Measurements from ENCODE around the gene CPNE5. TPM values are rescaled to one million over a fixed set of nuclear protein-coding genes. Genes with fewer than 3 reads are reported as not detected.

The CPNE5 gene
- total and polyA plus RNA-seq, 2 donors, result 0.57 to 3.4 TPM

- H3K27me3 ChIP-seq (ENCODE audit: control insufficient read depth in 2 of 2, insufficient read depth in 1 of 2, low read length in 1 of 2), result no peaks in the 10 kb centered on the region
- H3K4me3 ChIP-seq (ENCODE audit: low read length in 2 of 2), result no peak overlapping the region
- 97% methylated on average over 12 of the region's 12 CpGs for WGBS
- H3K27ac ChIP-seq (ENCODE audit: low read depth in 1 of 2, low read length in 1 of 2), result no peak overlapping the region
- no peaks in the 10 kb centered on the region for H3K9me3 ChIP-seq (ENCODE audit: control insufficient read depth in 2 of 2, insufficient read depth in 1 of 2, low read length in 1 of 2)
- H3K36me3 ChIP-seq (ENCODE audit: control insufficient read depth in 2 of 2, insufficient read depth in 2 of 2, low read length in 1 of 2), result no peaks in the 10 kb centered on the region
- peaks cover 0 to 17% of the 10 kb centered on the region in 2 donors for H3K4me1 ChIP-seq (ENCODE audit: control insufficient read depth in 2 of 2, insufficient read depth in 2 of 2, low read length in 2 of 2)
- no peak for DNase-seq (ENCODE audit: low read depth in 6 of 9, low spot score in 9 of 9)
These were observed 15.7 kb downstream of the CPNE5 start for GRCh38 chr6:36823421-36824096.

- DNase-seq (ENCODE audit: low read depth in 6 of 9, low spot score in 9 of 9), result no peak
- WGBS, result 96% methylated on average over 19 of the region's 19 CpGs
These were observed 16.6 kb downstream of the CPNE5 start for GRCh38 chr6:36822506-36823269.

GRCh38 chr6:36821581-36822335 lies 17.5 kb downstream of the CPNE5 start:
- Histone ChIP-seq H3K36me3 (ENCODE audit: control insufficient read depth in 2 of 2, insufficient read depth in 2 of 2, low read length in 1 of 2) (no peaks in the 10 kb centered on the region), H3K27ac (ENCODE audit: low read depth in 1 of 2, low read length in 1 of 2) (no peak overlapping the region), H3K4me1 (ENCODE audit: control insufficient read depth in 2 of 2, insufficient read depth in 2 of 2, low read length in 2 of 2) (peaks cover 0 to 4% of the 10 kb centered on the region in 2 donors), H3K4me3 (ENCODE audit: low read length in 2 of 2) (no peak overlapping the region), H3K27me3 (ENCODE audit: control insufficient read depth in 2 of 2, insufficient read depth in 1 of 2, low read length in 1 of 2) (no peaks in the 10 kb centered on the region), H3K9me3 (ENCODE audit: control insufficient read depth in 2 of 2, insufficient read depth in 1 of 2, low read length in 1 of 2) (no peaks in the 10 kb centered on the region)
- no peak for DNase-seq (ENCODE audit: low read depth in 6 of 9, low spot score in 9 of 9)
- WGBS, result 87% methylated on average over 14 of the region's 14 CpGs

More at GRCh38 chr6:36822506-36823269, 16.6 kb downstream of the CPNE5 start:
- Histone ChIP-seq H3K27ac (ENCODE audit: low read depth in 1 of 2, low read length in 1 of 2) (no peak overlapping the region), H3K4me3 (ENCODE audit: low read length in 2 of 2) (no peak overlapping the region), H3K4me1 (ENCODE audit: control insufficient read depth in 2 of 2, insufficient read depth in 2 of 2, low read length in 2 of 2) (peaks cover 0 to 10% of the 10 kb centered on the region in 2 donors), H3K36me3 (ENCODE audit: control insufficient read depth in 2 of 2, insufficient read depth in 2 of 2, low read length in 1 of 2) (no peaks in the 10 kb centered on the region), H3K9me3 (ENCODE audit: control insufficient read depth in 2 of 2, insufficient read depth in 1 of 2, low read length in 1 of 2) (no peaks in the 10 kb centered on the region), H3K27me3 (ENCODE audit: control insufficient read depth in 2 of 2, insufficient read depth in 1 of 2, low read length in 1 of 2) (no peaks in the 10 kb centered on the region)

- no peaks in the 10 kb centered on the region for H3K27me3 ChIP-seq (ENCODE audit: control insufficient read depth in 2 of 2, insufficient read depth in 1 of 2, low read length in 1 of 2)
- no peak overlapping the region for H3K27ac ChIP-seq (ENCODE audit: low read depth in 1 of 2, low read length in 1 of 2)
- no peaks in the 10 kb centered on the region for H3K9me3 ChIP-seq (ENCODE audit: control insufficient read depth in 2 of 2, insufficient read depth in 1 of 2, low read length in 1 of 2)
- WGBS, result 94% methylated on average over 12 of the region's 12 CpGs
- no peak overlapping the region for H3K4me3 ChIP-seq (ENCODE audit: low read length in 2 of 2)
- peaks cover 0 to 4% of the 10 kb centered on the region in 2 donors for H3K4me1 ChIP-seq (ENCODE audit: control insufficient read depth in 2 of 2, insufficient read depth in 2 of 2, low read length in 2 of 2)
- no peak for DNase-seq (ENCODE audit: low read depth in 6 of 9, low spot score in 9 of 9)
- H3K36me3 ChIP-seq (ENCODE audit: control insufficient read depth in 2 of 2, insufficient read depth in 2 of 2, low read length in 1 of 2), result no peaks in the 10 kb centered on the region
These were observed 18.3 kb downstream of the CPNE5 start for GRCh38 chr6:36820700-36821580.

- WGBS, result 95% methylated on average over 4 of the region's 4 CpGs
- H3K27me3 ChIP-seq (ENCODE audit: control insufficient read depth in 2 of 2, insufficient read depth in 1 of 2, low read length in 1 of 2), result no peaks in the 10 kb centered on the region
- peaks cover 0 to 4% of the 10 kb centered on the region in 2 donors for H3K4me1 ChIP-seq (ENCODE audit: control insufficient read depth in 2 of 2, insufficient read depth in 2 of 2, low read length in 2 of 2)
- H3K27ac ChIP-seq (ENCODE audit: low read depth in 1 of 2, low read length in 1 of 2), result no peak overlapping the region
- no peaks in the 10 kb centered on the region for H3K36me3 ChIP-seq (ENCODE audit: control insufficient read depth in 2 of 2, insufficient read depth in 2 of 2, low read length in 1 of 2)
- DNase-seq (ENCODE audit: low read depth in 6 of 9, low spot score in 9 of 9), result no peak
- H3K9me3 ChIP-seq (ENCODE audit: control insufficient read depth in 2 of 2, insufficient read depth in 1 of 2, low read length in 1 of 2), result no peaks in the 10 kb centered on the region
- H3K4me3 ChIP-seq (ENCODE audit: low read length in 2 of 2), result no peak overlapping the region
These were observed 20.5 kb downstream of the CPNE5 start for GRCh38 chr6:36818756-36819155.

GRCh38 chr6:36817847-36818246 lies 21.4 kb downstream of the CPNE5 start:
- WGBS, result 95% methylated on average over 3 of the region's 3 CpGs
- H3K4me3 ChIP-seq (ENCODE audit: low read length in 2 of 2), result no peak overlapping the region
- no peak for DNase-seq (ENCODE audit: low read depth in 6 of 9, low spot score in 9 of 9)
- no peaks in the 10 kb centered on the region for H3K9me3 ChIP-seq (ENCODE audit: control insufficient read depth in 2 of 2, insufficient read depth in 1 of 2, low read length in 1 of 2)
- H3K27me3 ChIP-seq (ENCODE audit: control insufficient read depth in 2 of 2, insufficient read depth in 1 of 2, low read length in 1 of 2), result no peaks in the 10 kb centered on the region
- no peak overlapping the region for H3K27ac ChIP-seq (ENCODE audit: low read depth in 1 of 2, low read length in 1 of 2)
- H3K36me3 ChIP-seq (ENCODE audit: control insufficient read depth in 2 of 2, insufficient read depth in 2 of 2, low read length in 1 of 2), result no peaks in the 10 kb centered on the region
- H3K4me1 ChIP-seq (ENCODE audit: control insufficient read depth in 2 of 2, insufficient read depth in 2 of 2, low read length in 2 of 2), result peaks cover 0 to 4% of the 10 kb centered on the region in 2 donors

GRCh38 chr6:36817176-36817817 lies 21.9 kb downstream of the CPNE5 start:
- Histone ChIP-seq H3K4me3 (ENCODE audit: low read length in 2 of 2) (no peak overlapping the region), H3K36me3 (ENCODE audit: control insufficient read depth in 2 of 2, insufficient read depth in 2 of 2, low read length in 1 of 2) (no peaks in the 10 kb centered on the region), H3K9me3 (ENCODE audit: control insufficient read depth in 2 of 2, insufficient read depth in 1 of 2, low read length in 1 of 2) (no peaks in the 10 kb centered on the region), H3K27me3 (ENCODE audit: control insufficient read depth in 2 of 2, insufficient read depth in 1 of 2, low read length in 1 of 2) (no peaks in the 10 kb centered on the region), H3K4me1 (ENCODE audit: control insufficient read depth in 2 of 2, insufficient read depth in 2 of 2, low read length in 2 of 2) (peaks cover 0 to 4% of the 10 kb centered on the region in 2 donors), H3K27ac (ENCODE audit: low read depth in 1 of 2, low read length in 1 of 2) (no peak overlapping the region)
- WGBS, result 95% methylated on average over 9 of the region's 9 CpGs
- no peak for DNase-seq (ENCODE audit: low read depth in 6 of 9, low spot score in 9 of 9)

- Histone ChIP-seq H3K4me1 (ENCODE audit: control insufficient read depth in 2 of 2, insufficient read depth in 2 of 2, low read length in 2 of 2) (no peaks in the 10 kb centered on the region), H3K36me3 (ENCODE audit: control insufficient read depth in 2 of 2, insufficient read depth in 2 of 2, low read length in 1 of 2) (no peaks in the 10 kb centered on the region), H3K27ac (ENCODE audit: low read depth in 1 of 2, low read length in 1 of 2) (no peak overlapping the region), H3K27me3 (ENCODE audit: control insufficient read depth in 2 of 2, insufficient read depth in 1 of 2, low read length in 1 of 2) (no peaks in the 10 kb centered on the region), H3K9me3 (ENCODE audit: control insufficient read depth in 2 of 2, insufficient read depth in 1 of 2, low read length in 1 of 2) (no peaks in the 10 kb centered on the region), H3K4me3 (ENCODE audit: low read length in 2 of 2) (no peak overlapping the region)
- 94% methylated on average over 7 of the region's 7 CpGs for WGBS
- no peak for DNase-seq (ENCODE audit: low read depth in 6 of 9, low spot score in 9 of 9)
These were observed 23.1 kb downstream of the CPNE5 start for GRCh38 chr6:36815962-36816735.

Data from thymus (tissue), 11 donors.